K562 (cell line): ENCODE data around the gene ATP6V0A1. TPM values are rescaled to one million over a fixed set of nuclear protein-coding genes. Genes with fewer than 3 reads are reported as not detected.

Source experiments
- ARHGAP35 ChIP-seq: fragments of 450-650 bp; IDR thresholded peaks from 2 replicates; pipeline ENCODE4 v1.6.1; 2018; ENCODE audit not compliant: partially characterized antibody
- ATF1 ChIP-seq, 2 experiments: fragments of 450-650 bp in 1 of 2; IDR thresholded peaks; 2 replicates each; pipeline ENCODE4 v1.6.1; 2016; ENCODE audit warnings: missing compliant biosample characterization in 1 of 2, missing genetic modification characterization in 1 of 2
- ATF7 ChIP-seq: fragments of 450-650 bp; IDR thresholded peaks from 2 replicates; pipeline ENCODE4 v1.7.1; 2014; ENCODE audit warnings: mild to moderate bottlenecking, moderate library complexity
- CREB5 ChIP-seq: fragments of 250-450 bp; sonication (Bioruptor Pico); IDR thresholded peaks from 2 replicates; pipeline ENCODE4 v1.5.0; 2020; ENCODE audit warnings: mild to moderate bottlenecking
- E2F4 ChIP-seq: sonication (generic); formaldehyde crosslinking; IDR thresholded peaks from 2 replicates; pipeline ENCODE4 v1.8.0; 2022; ENCODE audit warnings: mild to moderate bottlenecking, low read depth, missing genetic modification reagents
- E2F8 ChIP-seq: fragments of 450-650 bp; IDR thresholded peaks from 2 replicates; pipeline ENCODE4 v1.7.1; 2018; ENCODE audit warnings: mild to moderate bottlenecking, low read depth; ENCODE audit not compliant: partially characterized antibody
- EGR1 ChIP-seq: fragments of 450-650 bp; conservative IDR thresholded peaks from 2 replicates; pipeline ENCODE4 v1.6.1; 2017; ENCODE audit warnings: mild to moderate bottlenecking
- ETV1 ChIP-seq: fragments of 450-650 bp; conservative IDR thresholded peaks from 2 replicates; pipeline ENCODE4 v1.6.1; 2016; ENCODE audit warnings: missing genetic modification characterization, control low read depth, low read depth, missing compliant biosample characterization
- FOS ChIP-seq: IDR thresholded peaks from 3 replicates; pipeline ENCODE4 v1.6.1; 2011; ENCODE audit not compliant: insufficient read length; ENCODE audit errors: extremely low read depth
- NFIC ChIP-seq: fragments of 450-650 bp; IDR thresholded peaks from 2 replicates; pipeline ENCODE4 v1.6.1; 2017; ENCODE audit warnings: mild to moderate bottlenecking, inconsistent platforms
- PTBP1 ChIP-seq: fragments of 200-400 bp; formaldehyde crosslinking; IDR thresholded peaks from 2 replicates; pipeline ENCODE4 v1.6.1; 2017; ENCODE audit warnings: low read depth, low read length
- RBFOX2 ChIP-seq: fragments of 200-400 bp; formaldehyde crosslinking; IDR thresholded peaks from 2 replicates; pipeline ENCODE4 v1.6.1; 2017; ENCODE audit warnings: low read depth, mild to moderate bottlenecking, low read length, moderate library complexity
- SLC30A9 ChIP-seq: fragments of 250-450 bp; sonication (Bioruptor Pico); IDR thresholded peaks from 2 replicates; pipeline ENCODE4 v1.8.0; 2022; ENCODE audit warnings: mild to moderate bottlenecking, moderate library complexity
- SMAD1 ChIP-seq: fragments of 150-350 bp; IDR thresholded peaks from 2 replicates; pipeline ENCODE4 v1.6.1; 2014; ENCODE audit warnings: low read length, low read depth; ENCODE audit not compliant: partially characterized antibody
- SMARCA4 ChIP-seq: fragments of 450-650 bp; IDR thresholded peaks from 2 replicates; pipeline ENCODE4 v1.6.1; 2016
- SNRNP70 ChIP-seq: fragments of 200-400 bp; formaldehyde crosslinking; optimal IDR thresholded peaks from 2 replicates; pipeline ENCODE3; 2017; ENCODE audit warnings: low read depth, low read length
- SOX6 ChIP-seq: fragments of 450-650 bp; IDR thresholded peaks from 2 replicates; pipeline ENCODE4 v1.6.1; 2014; ENCODE audit warnings: mild to moderate bottlenecking
- SUPT5H ChIP-seq: fragments of 450-650 bp; IDR thresholded peaks from 2 replicates; pipeline ENCODE4 v1.6.1; 2016
- ZNF280A ChIP-seq: fragments of 450-650 bp; IDR thresholded peaks from 2 replicates; pipeline ENCODE4 v1.6.1; 2018; ENCODE audit warnings: mild to moderate bottlenecking, low read depth; ENCODE audit not compliant: partially characterized antibody
- ZNF449 ChIP-seq: fragments of 250-450 bp; sonication (Bioruptor Pico); IDR thresholded peaks from 2 replicates; pipeline ENCODE4 v1.8.0; 2022; ENCODE audit warnings: moderate library complexity, mild to moderate bottlenecking, inconsistent platforms
- polyA plus RNA-seq, 8 experiments: library from polyadenylated mRNA; depleted of rRNA in 4 of 8; stranded (reverse) in 5 of 8; unstranded in 3 of 8; fragments of >200 nt; fragmentation: Nextera tagmentation in 2 of 8; fragmentation: Illumina TruSeq in 1 of 8; extraction: Ambion mirVana in 2 of 8; extraction: Trizol in 1 of 8; gene quantifications; 2 replicates each; pipeline versions ENCODE4 v1.2.1 to v1.2.3, GENCODE V29; 2011 to 2014; ENCODE audit warnings: inconsistent platforms in 1 of 8, missing spikeins in 1 of 8
- total RNA-seq, 7 experiments: library from RNA; depleted of rRNA in 6 of 7; stranded (reverse); fragments of >200 nt in 6 of 7; fragmentation: Illumina TruSeq in 2 of 7; extraction: Trizol in 2 of 7; gene quantifications; 2 replicates each; pipeline versions ENCODE4 v1.2.1 to v1.2.3, GENCODE V29; 2011 to 2021; ENCODE audit warnings: low replicate concordance in 1 of 7

Gene ATP6V0A1
- total and polyA plus RNA-seq, 9 of the 15 experiments (the other 6 are each of a cell fraction or from before 2014, with no cell fraction given) = 11.8 to 158 (median 75.5) TPM

GRCh38 chr17:42422958-42423712, 35.5 kb upstream of the ATP6V0A1 start, which contains the start of gene CAVIN1 (continued):
- TF ChIP-seq E2F8 (no peak), SMARCA4 (0 out of 2 replicates have a peak, but pooled peaks have one; percentile 9), PTBP1 (no peak), ATF1 (CRISPR knock-in tag; IDR thresholded peaks at IDR 0.05) (no peak), ATF1 (tag; IDR thresholded peaks at IDR 0.05) (peak; percentile 41; the same call in 1 of the 2 replicates), ARHGAP35 (no peak), SNRNP70 (no peak), ETV1 (tag) (no peak; the same call in 1 of the 2 replicates), ATF7 (peak; percentile 40), E2F4 (CRISPR knock-in tag) (no peak), RBFOX2 (peak; percentile 97), SLC30A9 (no peak), EGR1 (no peak), SUPT5H (peak; percentile 90), SMAD1 (no peak), CREB5 (CRISPR knock-in tag) (no peak), NFIC (peak; percentile 93), ZNF449 (CRISPR knock-in tag) (no peak), FOS (peak; percentile 44), ZNF280A (no peak), SOX6 (no peak)
